ENCODE data around the gene SINHCAF.
A peak's percentile ranks its signal among the peaks of the same experiment; 100 is the strongest.

The SINHCAF gene

GRCh38 chr12:31339831-31340622 lies 14.1 kb upstream of the SINHCAF start:
- DNase-seq (ENCODE audit: insufficient read length, low spot score) (no peak), FAIRE-seq (no peak)

GRCh38 chr12:31337952-31338351 lies 12.0 kb upstream of the SINHCAF start:
- no peak for DNase-seq (ENCODE audit: insufficient read length, low spot score)
- no peak for FAIRE-seq

- FAIRE-seq (no peak), DNase-seq (ENCODE audit: insufficient read length, low spot score) (no peak)
Measured at GRCh38 chr12:31331242-31331641, 5.3 kb upstream of the SINHCAF start.

GRCh38 chr12:31326736-31327659 lies 1.0 kb upstream of the SINHCAF start:
- FAIRE-seq (no peak), DNase-seq (ENCODE audit: insufficient read length, low spot score) (no peak)

GRCh38 chr12:31325524-31325875 lies 450 bp downstream of the SINHCAF start:
- no peak for DNase-seq (ENCODE audit: insufficient read length, low spot score)

GRCh38 chr12:31324845-31325523 lies 966 bp downstream of the SINHCAF start:
- DNase-seq (ENCODE audit: insufficient read length, low spot score) (no peak), FAIRE-seq (peak; percentile 44)

More at GRCh38 chr12:31325524-31325875, 450 bp downstream of the SINHCAF start:
- FAIRE-seq: no peak

GRCh38 chr12:31324116-31324844 lies 1.7 kb downstream of the SINHCAF start:
- DNase-seq (ENCODE audit: insufficient read length, low spot score) (no peak), FAIRE-seq (no peak)

GRCh38 chr12:31323391-31324115 lies 2.4 kb downstream of the SINHCAF start:
- FAIRE-seq: no peak
- no peak for DNase-seq (ENCODE audit: insufficient read length, low spot score)

GRCh38 chr12:31322801-31323207 lies 3.1 kb downstream of the SINHCAF start:
- no peak for FAIRE-seq
- no peak for DNase-seq (ENCODE audit: insufficient read length, low spot score)

- FAIRE-seq: no peak
- DNase-seq (ENCODE audit: insufficient read length, low spot score): no peak
Measured at GRCh38 chr12:31321897-31322228, 4.1 kb downstream of the SINHCAF start.

- no peak for FAIRE-seq
Measured at GRCh38 chr12:31321186-31321896, 4.6 kb downstream of the SINHCAF start.

GRCh38 chr12:31318657-31319269 lies 7.2 kb downstream of the SINHCAF start:
- FAIRE-seq (no peak), DNase-seq (ENCODE audit: insufficient read length, low spot score) (no peak)

More at GRCh38 chr12:31321186-31321896, 4.6 kb downstream of the SINHCAF start:
- DNase-seq (ENCODE audit: insufficient read length, low spot score): no peak

- no peak for FAIRE-seq
- no peak for DNase-seq (ENCODE audit: insufficient read length, low spot score)
Measured at GRCh38 chr12:31317471-31318395, 8.2 kb downstream of the SINHCAF start.

- FAIRE-seq (no peak), DNase-seq (ENCODE audit: insufficient read length, low spot score) (no peak)
Measured at GRCh38 chr12:31316891-31317290, 9.1 kb downstream of the SINHCAF start.

GRCh38 chr12:31315784-31316465 lies 10.0 kb downstream of the SINHCAF start:
- DNase-seq (ENCODE audit: insufficient read length, low spot score) (no peak), FAIRE-seq (no peak)

- no peak for FAIRE-seq
Measured at GRCh38 chr12:31315044-31315715, 10.8 kb downstream of the SINHCAF start.

GRCh38 chr12:31312431-31312830 lies 13.5 kb downstream of the SINHCAF start:
- FAIRE-seq (peak; percentile 65), DNase-seq (ENCODE audit: insufficient read length, low spot score) (no peak)

More at GRCh38 chr12:31315044-31315715, 10.8 kb downstream of the SINHCAF start:
- no peak for DNase-seq (ENCODE audit: insufficient read length, low spot score)
